Amniotic epithelial cell (primary cell): ENCODE data around the gene OGFR.
"Not testable (repeated sequence)": the region's sequence is repeated elsewhere in the genome, so short reads cannot be mapped to it uniquely, and the experiment has no call there.

Source experiments
- DNase-seq: peaks from one replicate; pipeline ENCODE4 v3.0.0-alpha.2; 2010; ENCODE audit warnings: low read depth

OGFR gene

GRCh38 chr20:62839816-62840215 is 35.2 kb downstream of the OGFR start:
- no peak for DNase-seq

GRCh38 chr20:62840244-62841197 is 35.9 kb downstream of the OGFR start:
- no peak for DNase-seq

GRCh38 chr20:62841705-62842212 is 37.1 kb downstream of the OGFR start:
- no peak for DNase-seq

- no peak for DNase-seq
Observed at GRCh38 chr20:62843656-62844055, 39.0 kb downstream of the OGFR start.

GRCh38 chr20:62844182-62844581 is 39.5 kb downstream of the OGFR start:
- DNase-seq = no peak

GRCh38 chr20:62845416-62846160 is 41.0 kb downstream of the OGFR start:
- peak; percentile 59 for DNase-seq

GRCh38 chr20:62846166-62846890 is 41.7 kb downstream of the OGFR start:
- DNase-seq = no peak

- not testable (repeated sequence) for DNase-seq
Observed at GRCh38 chr20:62848917-62849316, 44.3 kb downstream of the OGFR start.

GRCh38 chr20:62849431-62849830 is 44.8 kb downstream of the OGFR start:
- no peak for DNase-seq

GRCh38 chr20:62850333-62850974 is 45.8 kb downstream of the OGFR start:
- no peak for DNase-seq

- no peak for DNase-seq
Observed at GRCh38 chr20:62852196-62852595, 47.6 kb downstream of the OGFR start.

- DNase-seq = no peak
Observed at GRCh38 chr20:62852841-62853240, 48.2 kb downstream of the OGFR start.

- DNase-seq = not testable (repeated sequence)
Observed at GRCh38 chr20:62853304-62853703, 48.7 kb downstream of the OGFR start.

GRCh38 chr20:62854121-62854520 is 49.5 kb downstream of the OGFR start:
- no peak for DNase-seq

- no peak for DNase-seq
Observed at GRCh38 chr20:62855120-62855519, 50.5 kb downstream of the OGFR start.

GRCh38 chr20:62856931-62857619 is 52.4 kb downstream of the OGFR start:
- DNase-seq = no peak

GRCh38 chr20:62858058-62858830 is 53.6 kb downstream of the OGFR start:
- no peak for DNase-seq

GRCh38 chr20:62859721-62860120 is 55.1 kb downstream of the OGFR start:
- DNase-seq = no peak

- DNase-seq = peak; percentile 39
Observed at GRCh38 chr20:62860391-62860923, 55.8 kb downstream of the OGFR start.
